SK-N-DZ (cell line): ENCODE measurements around the gene SERINC4.

Experiments
- DNase-seq: peaks from one replicate; pipeline ENCODE4 v3.0.0-alpha.2; 2015; ENCODE audit warnings: low spot score
- small RNA-seq, 2 experiments: library from RNA; depleted of rRNA; stranded (forward); fragments of <200 nt; gene quantifications; one replicate each; pipeline ENCODE3, GENCODE V24; 2014

Gene SERINC4

GRCh38 chr15:43762824-43763223 lies 37.2 kb downstream of the SERINC4 start:
- DNase-seq = no peak

- no peak for DNase-seq
These were observed 48.1 kb downstream of the SERINC4 start for GRCh38 chr15:43751885-43752284.

- no peak for DNase-seq
These were observed 50.2 kb downstream of the SERINC4 start for GRCh38 chr15:43749690-43750345.

GRCh38 chr15:43748376-43748775 lies 51.6 kb downstream of the SERINC4 start:
- DNase-seq = no peak

GRCh38 chr15:43746903-43747309 lies 53.1 kb downstream of the SERINC4 start:
- peak; percentile 64 for DNase-seq

GRCh38 chr15:43746245-43746902 lies 53.6 kb downstream of the SERINC4 start, which contains the start of gene PDIA3:
Gene PDIA3 (plus strand): TSS chr15:43746438. CDS start chr15:43746540, 102 bp downstream.
- peak; percentile 93 for DNase-seq

Small RNA genes lying within 50 kb of the gene (small RNA-seq; reads per million reads assigned to genes)
- gene MIR1282 = 0 reads per million in 2 experiments
